ENCODE data around the gene HDAC9.

HDAC9 gene

DNA sequence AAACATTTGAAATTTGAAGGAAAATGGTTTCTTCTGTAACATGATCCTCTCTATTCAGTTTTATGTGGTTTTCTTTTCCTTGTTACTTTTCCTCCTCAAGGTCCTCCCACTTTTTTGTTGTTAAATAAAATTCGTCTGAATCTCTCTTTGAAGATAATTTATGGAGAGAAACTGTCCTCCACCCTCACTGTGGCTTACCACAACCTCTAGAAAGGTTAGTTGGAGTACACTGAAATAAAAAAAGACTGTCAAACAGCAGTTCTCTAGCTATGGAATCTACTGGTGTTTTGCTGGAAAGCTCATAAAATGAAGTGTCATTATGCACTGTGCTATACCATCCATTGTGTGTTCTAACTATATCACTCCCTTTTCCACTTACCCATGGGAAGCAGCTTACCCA lies 189.4 kb downstream of the HDAC9 start:
- Histone ChIP-seq H3K4me3 (no peak overlapping the region), H3K9me3 (no peaks in the 10 kb centered on the region), H3K27me3 (no peaks in the 10 kb centered on the region), H3K36me3 (no peaks in the 10 kb centered on the region), H3K27ac (no peak overlapping the region), H3K4me1 (no peaks in the 10 kb centered on the region)
- intact Hi-C loops (cut with DNase I; ENCODE audit: low total_unique reads): no loop called here
- DNase-seq: no peak
- TF ChIP-seq, protein P1, sequence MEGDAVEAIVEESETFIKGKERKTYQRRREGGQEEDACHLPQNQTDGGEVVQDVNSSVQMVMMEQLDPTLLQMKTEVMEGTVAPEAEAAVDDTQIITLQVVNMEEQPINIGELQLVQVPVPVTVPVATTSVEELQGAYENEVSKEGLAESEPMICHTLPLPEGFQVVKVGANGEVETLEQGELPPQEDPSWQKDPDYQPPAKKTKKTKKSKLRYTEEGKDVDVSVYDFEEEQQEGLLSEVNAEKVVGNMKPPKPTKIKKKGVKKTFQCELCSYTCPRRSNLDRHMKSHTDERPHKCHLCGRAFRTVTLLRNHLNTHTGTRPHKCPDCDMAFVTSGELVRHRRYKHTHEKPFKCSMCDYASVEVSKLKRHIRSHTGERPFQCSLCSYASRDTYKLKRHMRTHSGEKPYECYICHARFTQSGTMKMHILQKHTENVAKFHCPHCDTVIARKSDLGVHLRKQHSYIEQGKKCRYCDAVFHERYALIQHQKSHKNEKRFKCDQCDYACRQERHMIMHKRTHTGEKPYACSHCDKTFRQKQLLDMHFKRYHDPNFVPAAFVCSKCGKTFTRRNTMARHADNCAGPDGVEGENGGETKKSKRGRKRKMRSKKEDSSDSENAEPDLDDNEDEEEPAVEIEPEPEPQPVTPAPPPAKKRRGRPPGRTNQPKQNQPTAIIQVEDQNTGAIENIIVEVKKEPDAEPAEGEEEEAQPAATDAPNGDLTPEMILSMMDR (IDR thresholded peaks at IDR 0.05): no peak

DNA sequence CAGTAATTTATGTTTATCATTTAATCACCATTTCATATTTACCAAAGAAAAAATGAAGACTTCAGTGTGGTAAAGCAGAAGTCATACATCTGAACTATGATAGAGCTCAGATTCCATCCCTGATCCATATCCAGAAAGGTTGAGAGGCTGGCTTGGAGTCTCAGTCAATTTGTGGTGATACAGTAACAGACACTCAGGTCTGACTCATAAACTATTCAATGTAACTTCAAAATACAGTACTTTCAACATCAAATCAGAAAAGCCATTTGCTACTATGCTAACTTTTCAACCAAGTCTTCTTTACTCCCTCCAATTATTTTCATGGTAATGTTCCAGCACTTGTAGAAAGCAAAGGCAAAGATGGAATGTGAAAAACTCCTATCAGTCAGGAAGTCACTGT lies 190.4 kb downstream of the HDAC9 start:
- Histone ChIP-seq H3K4me1 (no peaks in the 10 kb centered on the region), H3K36me3 (no peaks in the 10 kb centered on the region), H3K27me3 (no peaks in the 10 kb centered on the region), H3K9me3 (no peaks in the 10 kb centered on the region), H3K27ac (no peak overlapping the region), H3K4me3 (no peak overlapping the region)
- intact Hi-C loops (cut with DNase I; ENCODE audit: low total_unique reads): no loop called here
- TF ChIP-seq, protein P1 (IDR thresholded peaks at IDR 0.05): no peak
- no peak for DNase-seq

DNA sequence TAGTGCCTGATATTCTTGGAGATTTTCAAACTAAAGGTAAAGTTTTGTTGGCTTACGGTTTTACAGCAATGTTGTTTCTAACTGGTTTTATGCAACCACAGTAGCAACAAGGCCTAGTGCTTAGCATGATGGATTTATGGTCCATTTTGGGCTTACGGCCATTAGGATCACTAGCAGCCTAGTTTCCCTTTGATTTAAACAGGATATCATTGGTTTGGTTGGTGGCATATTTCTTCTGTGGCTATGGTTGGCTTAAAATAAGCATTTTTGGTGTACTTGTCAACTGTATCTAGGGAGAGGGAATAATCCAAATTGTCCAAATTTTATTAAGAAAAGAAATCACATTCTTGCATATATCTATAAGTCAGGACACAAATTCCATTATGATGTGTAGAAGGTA lies 194.0 kb downstream of the HDAC9 start:
- intact Hi-C loops (cut with DNase I; ENCODE audit: low total_unique reads): no loop called here
- TF ChIP-seq, protein P1 (IDR thresholded peaks at IDR 0.05): no peak
- DNase-seq: no peak
- no peaks in the 10 kb centered on the region for H3K9me3 ChIP-seq
- H3K4me3 ChIP-seq: no peak overlapping the region
- H3K27ac ChIP-seq: no peak overlapping the region
- peaks cover 0 to 13% (median 7%) of the 10 kb centered on the region in 4 donors for H3K4me1 ChIP-seq
- no peaks in the 10 kb centered on the region for H3K36me3 ChIP-seq
- no peaks in the 10 kb centered on the region for H3K27me3 ChIP-seq

DNA sequence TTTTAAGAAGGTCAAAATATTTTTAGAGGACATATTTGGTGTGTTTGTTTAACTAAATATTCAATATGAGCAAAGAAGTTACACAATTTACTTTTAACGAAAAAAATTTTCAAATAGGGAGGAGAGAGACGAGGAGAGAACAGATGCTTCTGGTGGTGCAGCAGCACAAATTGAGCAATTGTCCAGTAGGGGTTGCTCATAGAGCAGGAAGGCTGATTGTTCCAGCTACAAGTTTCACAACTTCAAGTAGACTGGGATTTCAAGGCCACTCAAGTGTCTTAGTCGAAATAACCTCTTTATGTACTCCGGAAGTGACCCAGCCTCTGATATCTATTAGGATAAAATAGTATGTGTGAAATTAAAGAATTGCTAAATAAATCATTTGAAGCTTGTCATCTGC lies 197.9 kb downstream of the HDAC9 start:
- no peaks in the 10 kb centered on the region for H3K9me3 ChIP-seq
- H3K4me3 ChIP-seq: no peak overlapping the region
- H3K27me3 ChIP-seq: no peaks in the 10 kb centered on the region
- H3K36me3 ChIP-seq: no peaks in the 10 kb centered on the region
- H3K4me1 ChIP-seq: peaks cover 0 to 20% (median 7%) of the 10 kb centered on the region in 4 donors
- no peak overlapping the region for H3K27ac ChIP-seq
- DNase-seq: peak in 1 of 2 donors; percentile 33
- TF ChIP-seq, protein P1 (IDR thresholded peaks at IDR 0.05): peak; percentile 68 to 69
- intact Hi-C loops (cut with DNase I; ENCODE audit: low total_unique reads): no loop called here

DNA sequence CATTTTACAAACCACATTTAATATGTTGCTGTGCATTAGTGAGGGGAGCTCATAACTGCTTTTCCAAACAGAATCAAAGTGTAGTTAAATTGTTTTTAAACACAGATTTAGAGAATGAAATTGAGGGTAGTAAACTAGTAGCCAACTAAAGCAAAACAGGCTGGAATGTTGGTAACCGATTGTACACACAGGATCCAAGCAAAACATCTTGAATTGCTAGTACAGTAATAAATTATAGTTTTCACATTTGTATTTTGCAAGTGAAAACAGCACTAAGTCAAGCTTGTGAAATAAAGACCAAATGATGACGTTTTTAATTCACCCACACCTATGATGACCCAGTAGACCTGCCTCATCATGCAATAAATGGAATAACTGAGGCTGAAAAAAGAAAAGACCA lies 198.3 kb downstream of the HDAC9 start:
- intact Hi-C loops (cut with DNase I; ENCODE audit: low total_unique reads): no loop called here
- H3K27me3 ChIP-seq: no peaks in the 10 kb centered on the region
- no peak overlapping the region for H3K4me3 ChIP-seq
- H3K9me3 ChIP-seq: no peaks in the 10 kb centered on the region
- H3K36me3 ChIP-seq: no peaks in the 10 kb centered on the region
- H3K4me1 ChIP-seq: peaks cover 0 to 20% (median 7%) of the 10 kb centered on the region in 4 donors
- no peak overlapping the region for H3K27ac ChIP-seq
- DNase-seq: no peak
- TF ChIP-seq, protein P1 (IDR thresholded peaks at IDR 0.05): no peak

DNA sequence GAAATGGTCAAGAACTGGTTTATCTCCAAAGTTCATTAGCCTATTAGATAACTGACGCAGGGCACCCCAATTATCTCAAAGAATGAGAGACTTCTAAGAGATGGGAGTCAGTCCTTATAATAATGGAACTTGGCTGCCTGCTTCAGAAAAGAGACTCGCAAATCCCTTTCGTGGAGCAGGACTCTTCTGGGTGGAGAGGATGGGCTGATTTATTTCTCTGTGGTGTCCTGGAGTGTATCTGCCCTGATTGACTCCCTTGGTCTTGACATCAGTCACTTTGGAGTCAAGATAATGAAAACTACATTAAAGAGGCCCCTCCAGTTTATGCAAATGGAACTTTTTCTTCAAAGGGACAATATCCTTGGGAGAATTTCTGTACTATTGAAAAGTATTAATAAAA lies 198.9 kb downstream of the HDAC9 start:
- H3K4me3 ChIP-seq: no peak overlapping the region
- H3K4me1 ChIP-seq: peaks cover 0 to 20% (median 7%) of the 10 kb centered on the region in 4 donors
- TF ChIP-seq, protein P1 (IDR thresholded peaks at IDR 0.05): no peak
- intact Hi-C loops (cut with DNase I; ENCODE audit: low total_unique reads): no loop called here
- DNase-seq: no peak
- H3K27ac ChIP-seq: no peak overlapping the region
- no peaks in the 10 kb centered on the region for H3K27me3 ChIP-seq
- no peaks in the 10 kb centered on the region for H3K36me3 ChIP-seq
- H3K9me3 ChIP-seq: no peaks in the 10 kb centered on the region
